Bladder microvascular endothelial cell (primary cell): ENCODE data around the gene DCDC1. TPM values are rescaled to one million over a fixed set of nuclear protein-coding genes. Genes with fewer than 3 reads are reported as not detected.

ENCODE experiments used
- total RNA-seq: library from RNA; depleted of rRNA; stranded (reverse); fragments of >200 nt; gene quantifications from 2 replicates; pipeline ENCODE4 v1.2.3, GENCODE V29; 2014

DCDC1 gene
- total RNA-seq = under 0.01 TPM in 1 of 2 replicates, not detected in the other

GRCh38 chr11:31369348-31370329 lies at the start of gene DCDC1, which contains the start of gene DNAJC24:
TSS of gene DCDC1 (minus strand) at chr11:31369739. CDS start at chr11:31328280, 41,459 bp downstream.
TSS of gene DNAJC24 (plus strand) at chr11:31369860. CDS start at chr11:31370749, 889 bp downstream.

Other genes with a start within 250 kb of the DCDC1 start
- 8.3 and 16.5 TPM in 2 replicates for gene DNAJC24, start 121 bp upstream of the DCDC1 start, total RNA-seq
- gene IMMP1L, start 139.9 kb upstream of the DCDC1 start, total RNA-seq = 6.5 and 11.8 TPM in 2 replicates
- gene ELP4, start 140.0 kb upstream of the DCDC1 start, total RNA-seq = 10.8 and 18.3 TPM in 2 replicates